OCI-LY3 (cell line): Measurements from ENCODE around the gene ACVRL1.

Source experiments
- EZH2phosphoT487 ChIP-seq: fragments of 200-600 bp; shearing (Covaris generic); IDR thresholded peaks from 2 replicates; pipeline ENCODE4 v1.6.1; 2018; ENCODE audit warnings: antibody characterized with exemption, mixed run types, low read depth
- TF ChIP-seq, protein P1 (sequence below): fragments of 200-600, 300-600 bp; sonication (generic); IDR thresholded peaks from 2 replicates; pipeline ENCODE4 v1.5.1; 2014; ENCODE audit warnings: antibody characterized with exemption, low read length, low read depth

- TF ChIP-seq, protein P1, sequence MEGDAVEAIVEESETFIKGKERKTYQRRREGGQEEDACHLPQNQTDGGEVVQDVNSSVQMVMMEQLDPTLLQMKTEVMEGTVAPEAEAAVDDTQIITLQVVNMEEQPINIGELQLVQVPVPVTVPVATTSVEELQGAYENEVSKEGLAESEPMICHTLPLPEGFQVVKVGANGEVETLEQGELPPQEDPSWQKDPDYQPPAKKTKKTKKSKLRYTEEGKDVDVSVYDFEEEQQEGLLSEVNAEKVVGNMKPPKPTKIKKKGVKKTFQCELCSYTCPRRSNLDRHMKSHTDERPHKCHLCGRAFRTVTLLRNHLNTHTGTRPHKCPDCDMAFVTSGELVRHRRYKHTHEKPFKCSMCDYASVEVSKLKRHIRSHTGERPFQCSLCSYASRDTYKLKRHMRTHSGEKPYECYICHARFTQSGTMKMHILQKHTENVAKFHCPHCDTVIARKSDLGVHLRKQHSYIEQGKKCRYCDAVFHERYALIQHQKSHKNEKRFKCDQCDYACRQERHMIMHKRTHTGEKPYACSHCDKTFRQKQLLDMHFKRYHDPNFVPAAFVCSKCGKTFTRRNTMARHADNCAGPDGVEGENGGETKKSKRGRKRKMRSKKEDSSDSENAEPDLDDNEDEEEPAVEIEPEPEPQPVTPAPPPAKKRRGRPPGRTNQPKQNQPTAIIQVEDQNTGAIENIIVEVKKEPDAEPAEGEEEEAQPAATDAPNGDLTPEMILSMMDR = no peak
- TF ChIP-seq EZH2phosphoT487 = no peak
These were observed 1.7 kb downstream of the ACVRL1 start for GRCh38 chr12:51908876-51909592.
